AG09309 (cell line): ENCODE data around the gene FYN.

Experiments
- DNase-seq: peaks from one replicate; pipeline ENCODE4 v3.0.0-alpha.2; 2010; ENCODE audit warnings: low read depth
- H3K4me3 ChIP-seq: 2 replicates; pipeline ENCODE4 v1.5.1; 2011; ENCODE audit warnings: mild to moderate bottlenecking, low read depth, low read length, moderate library complexity; ENCODE audit not compliant: control insufficient read depth
- TF ChIP-seq, protein P1 (sequence below): IDR thresholded peaks from 2 replicates; pipeline ENCODE4 v1.5.1; 2011; ENCODE audit warnings: mild to moderate bottlenecking, low read depth, low read length, inconsistent platforms; ENCODE audit not compliant: insufficient read depth, control insufficient read depth; ENCODE audit errors: missing control alignments

The FYN gene

DNA sequence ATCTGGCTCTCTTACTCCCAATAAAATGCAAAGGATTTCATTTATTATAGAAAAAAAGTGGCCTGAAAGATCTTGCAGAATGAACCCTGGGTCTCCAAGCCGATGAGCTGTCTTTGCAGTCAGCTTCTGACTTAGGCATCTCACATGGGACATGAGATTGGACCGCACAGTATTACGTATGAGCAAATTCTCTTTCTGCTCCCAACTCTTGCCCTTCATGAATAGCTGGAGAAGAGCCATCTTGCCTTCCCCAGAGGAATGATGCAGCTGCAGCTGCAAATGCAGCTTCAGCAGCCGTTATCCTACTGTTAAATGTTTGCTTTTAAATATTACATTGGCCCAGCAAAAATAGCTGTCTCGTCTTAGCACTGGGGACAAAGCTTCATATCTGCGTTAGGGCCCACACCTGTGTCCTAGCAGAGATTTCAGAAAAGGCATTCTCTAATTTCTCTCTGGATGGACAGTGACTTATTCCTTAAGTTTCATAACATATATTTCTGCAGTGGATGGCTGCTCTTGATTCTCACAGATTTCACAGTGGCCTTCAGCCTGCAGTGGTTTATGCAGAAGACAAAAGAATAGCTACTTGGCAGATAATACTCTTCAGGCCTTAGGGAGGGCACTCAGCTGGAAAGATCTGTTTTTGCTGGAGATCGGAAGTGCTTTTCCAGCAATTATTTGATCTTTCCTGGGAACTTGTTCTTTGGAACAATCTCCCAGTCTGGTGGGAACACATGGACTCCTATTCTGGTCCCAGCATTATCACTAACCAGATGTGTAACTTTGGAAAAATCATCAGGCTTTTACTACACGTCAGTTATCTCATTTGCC is 129.2 kb downstream of the FYN start:
- H3K4me3 ChIP-seq: no peak overlapping the region
- no peak for DNase-seq
- TF ChIP-seq, protein P1, sequence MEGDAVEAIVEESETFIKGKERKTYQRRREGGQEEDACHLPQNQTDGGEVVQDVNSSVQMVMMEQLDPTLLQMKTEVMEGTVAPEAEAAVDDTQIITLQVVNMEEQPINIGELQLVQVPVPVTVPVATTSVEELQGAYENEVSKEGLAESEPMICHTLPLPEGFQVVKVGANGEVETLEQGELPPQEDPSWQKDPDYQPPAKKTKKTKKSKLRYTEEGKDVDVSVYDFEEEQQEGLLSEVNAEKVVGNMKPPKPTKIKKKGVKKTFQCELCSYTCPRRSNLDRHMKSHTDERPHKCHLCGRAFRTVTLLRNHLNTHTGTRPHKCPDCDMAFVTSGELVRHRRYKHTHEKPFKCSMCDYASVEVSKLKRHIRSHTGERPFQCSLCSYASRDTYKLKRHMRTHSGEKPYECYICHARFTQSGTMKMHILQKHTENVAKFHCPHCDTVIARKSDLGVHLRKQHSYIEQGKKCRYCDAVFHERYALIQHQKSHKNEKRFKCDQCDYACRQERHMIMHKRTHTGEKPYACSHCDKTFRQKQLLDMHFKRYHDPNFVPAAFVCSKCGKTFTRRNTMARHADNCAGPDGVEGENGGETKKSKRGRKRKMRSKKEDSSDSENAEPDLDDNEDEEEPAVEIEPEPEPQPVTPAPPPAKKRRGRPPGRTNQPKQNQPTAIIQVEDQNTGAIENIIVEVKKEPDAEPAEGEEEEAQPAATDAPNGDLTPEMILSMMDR: no peak

DNA sequence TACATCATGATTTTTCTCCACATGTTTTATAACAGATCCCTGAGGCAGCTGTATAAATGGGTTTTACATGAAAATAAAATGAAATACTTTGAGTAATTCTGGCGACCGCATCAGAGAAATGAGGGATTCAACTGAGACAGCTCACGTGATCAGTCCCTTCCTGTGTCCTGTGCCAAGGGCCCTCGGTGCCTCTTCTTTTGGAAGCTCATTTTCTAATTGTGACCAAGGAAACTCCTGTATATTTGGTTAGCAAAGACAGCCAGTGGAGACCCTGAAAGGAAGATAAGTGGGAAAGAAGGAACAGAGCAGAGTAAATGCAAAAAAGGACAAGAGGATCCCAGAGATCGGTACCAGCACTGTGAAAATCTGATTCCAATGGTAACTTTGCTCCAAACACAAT is 129.9 kb downstream of the FYN start:
- TF ChIP-seq, protein P1: no peak
- H3K4me3 ChIP-seq: no peak overlapping the region
- no peak for DNase-seq

DNA sequence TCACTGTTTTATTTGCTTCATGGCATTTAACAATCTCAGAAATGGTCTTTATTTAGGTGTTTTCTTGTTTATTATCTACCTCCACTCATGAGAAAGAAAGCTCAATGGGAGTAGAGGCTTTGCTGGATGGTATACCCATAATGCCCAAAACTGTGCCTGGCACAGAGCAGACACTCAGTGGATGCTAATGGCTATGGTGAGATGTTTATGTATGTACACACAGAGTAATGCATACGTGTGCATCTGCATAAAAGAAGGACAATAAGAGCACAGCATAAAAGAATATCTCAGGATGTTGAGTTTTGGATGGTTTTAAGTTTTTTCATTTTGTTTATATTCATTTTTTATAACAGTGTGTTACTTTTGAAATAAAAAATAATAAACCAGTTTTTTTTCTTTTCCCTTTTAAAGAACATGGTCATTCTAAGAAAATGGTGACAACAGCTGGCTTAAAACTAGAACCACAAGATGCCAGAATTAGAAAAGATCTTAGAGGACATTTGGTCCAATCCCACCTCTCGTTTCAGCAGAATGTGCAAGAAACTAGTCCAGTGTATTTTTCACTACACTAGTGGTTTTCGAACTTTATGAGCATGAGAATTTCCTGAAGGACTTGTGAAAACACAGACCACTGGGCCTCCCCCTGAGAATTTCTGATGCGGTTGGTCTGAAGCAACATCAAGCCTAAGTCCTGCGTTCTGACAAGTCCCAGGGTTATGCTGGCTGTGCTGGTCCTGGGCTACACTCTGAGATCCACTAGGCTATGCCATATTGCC is 131.9 kb downstream of the FYN start:
- DNase-seq: no peak

DNA sequence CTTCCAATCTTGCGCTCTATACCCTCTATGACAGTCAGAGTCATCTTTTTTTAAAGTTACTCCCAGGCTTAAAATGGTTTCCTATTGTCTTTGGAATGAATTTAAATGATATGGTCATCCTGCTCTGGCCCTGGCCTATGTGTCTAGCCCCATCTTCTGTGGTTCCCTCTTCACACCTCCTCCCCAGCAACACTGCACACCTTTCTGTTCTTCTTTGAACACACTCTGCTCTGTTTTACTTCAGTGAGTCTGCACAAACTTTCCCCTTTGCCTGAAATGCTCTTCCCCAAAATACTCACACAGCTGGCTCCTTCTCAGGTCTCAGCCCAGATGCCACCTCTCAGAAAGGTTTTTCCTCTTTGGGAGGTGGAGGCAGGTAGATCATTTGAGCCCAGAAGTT is 132.7 kb downstream of the FYN start:
- no peak overlapping the region for H3K4me3 ChIP-seq
- TF ChIP-seq, protein P1: no peak
- no peak for DNase-seq

More for the DNA sequence above, 131.9 kb downstream of the FYN start:
- H3K4me3 ChIP-seq: no peak overlapping the region
- TF ChIP-seq, protein P1: no peak

DNA sequence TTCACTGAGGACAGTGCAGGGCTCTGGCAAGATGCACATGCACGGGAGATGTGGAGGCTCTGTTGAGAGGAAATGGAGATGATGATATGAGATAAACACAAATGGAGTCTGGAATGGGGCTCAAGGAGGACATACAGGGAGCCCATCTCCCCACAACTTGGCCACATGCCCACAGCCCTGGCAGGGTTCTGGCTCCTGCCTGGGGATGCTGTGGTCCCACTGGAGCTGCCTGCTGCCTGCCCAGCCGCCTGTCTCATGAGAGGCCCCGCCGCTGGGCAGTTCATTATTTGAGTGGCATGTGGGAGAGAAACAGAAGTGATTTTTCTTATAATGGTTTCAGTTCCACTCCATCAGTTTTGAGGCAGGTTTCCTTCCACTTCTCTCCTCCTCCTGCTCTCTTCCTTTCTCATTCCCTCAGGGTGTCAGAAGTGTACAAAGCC is 134.0 kb downstream of the FYN start:
- DNase-seq: no peak
- H3K4me3 ChIP-seq: no peak overlapping the region
- TF ChIP-seq, protein P1: no peak

DNA sequence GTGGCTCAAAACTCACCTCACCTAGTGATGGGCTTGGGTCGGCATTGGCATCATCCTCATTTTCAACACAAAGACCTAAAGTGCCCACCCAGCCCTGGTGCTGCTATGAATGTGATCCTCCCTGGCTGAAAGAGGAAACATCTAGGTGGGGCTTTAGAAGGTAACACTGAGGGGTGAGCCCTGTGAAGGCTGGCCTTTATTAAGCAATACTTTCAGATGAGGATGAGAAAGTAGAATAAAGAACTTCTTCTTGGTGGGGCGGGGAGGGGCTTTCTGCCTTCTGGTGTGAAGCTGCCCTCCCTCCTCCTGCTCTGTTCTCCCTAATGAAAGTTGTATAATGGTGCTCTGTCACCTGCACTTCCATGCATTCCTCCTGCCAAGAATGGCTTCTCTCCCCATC is 134.6 kb downstream of the FYN start:
- H3K4me3 ChIP-seq: no peak overlapping the region
- TF ChIP-seq, protein P1: no peak
- no peak for DNase-seq
